Left lung (tissue), 10 donors: Measurements from ENCODE around the gene STIM2. TPM values are rescaled to one million over a fixed set of nuclear protein-coding genes. Genes with fewer than 3 reads are reported as not detected.
A peak's percentile ranks its signal among the peaks of the same experiment; 100 is the strongest.

Source experiments
- ATAC-seq: fragments of 200-7000 bp; cut with Tn5 transposase; one replicate; pipeline ENCODE4 v1.9.1; 2020; ENCODE audit warnings: moderate library complexity
- DNase-seq, 4 donors: peaks; one replicate each; pipeline ENCODE4 v3.0.0-alpha.2; 2013 to 2020
- H3K27ac ChIP-seq, 2 donors: fragments of 200-600 bp; sonication (generic) in 1 of 2; one replicate each; pipeline versions ENCODE4 v1.5.0 to v1.8.0; 2020 to 2021
- H3K27me3 ChIP-seq, 2 donors: fragments of 200-600 bp; sonication (generic) in 1 of 2; one replicate each; pipeline versions ENCODE4 v1.5.0 to v1.8.0; 2020 to 2021
- H3K36me3 ChIP-seq, 2 donors: fragments of 200-600 bp; sonication (generic) in 1 of 2; one replicate each; pipeline versions ENCODE4 v1.5.0 to v1.8.0; 2020 to 2021
- H3K4me1 ChIP-seq, 2 donors: fragments of 200-600 bp; one replicate each; pipeline ENCODE4 v1.8.0; 2021
- H3K4me3 ChIP-seq, 2 donors: fragments of 200-600 bp; sonication (generic) in 1 of 2; one replicate each; pipeline versions ENCODE4 v1.5.0 to v1.8.0; 2020 to 2021; ENCODE audit warnings: mild to moderate bottlenecking in 1 of 2
- H3K9me3 ChIP-seq, 2 donors: fragments of 200-600 bp; sonication (generic) in 1 of 2; one replicate each; pipeline versions ENCODE4 v1.5.0 to v1.8.0; 2020 to 2021
- CTCF ChIP-seq, 2 donors: fragments of 200-600 bp; sonication (generic) in 1 of 2; IDR thresholded peaks; one replicate each; pipeline versions ENCODE4 v1.5.0 to v1.8.0; 2021; ENCODE audit warnings: antibody characterized with exemption in 2 of 2
- intact Hi-C, 2 donors: fragments of 100-400 bp; cut with DNase I; formaldehyde crosslinking; loops; one replicate each; pipeline versions ENCODE4 v1.11.2 to v1.14.2; 2022
- polyA plus RNA-seq, 6 donors: library from polyadenylated mRNA; unstranded; fragments of 120-200 nt; gene quantifications; one replicate each; pipeline ENCODE4 v1.2.1, GENCODE V29; 2013; ENCODE audit not compliant: insufficient read length in 6 of 6
- total RNA-seq, 2 donors: library from RNA; stranded (reverse); fragmentation: NEBNext Ultra II Directional; extraction: Animal tissue kit (Norgen Biotek cat#: 25700); gene quantifications; one replicate each; pipeline ENCODE4 v1.2.1, GENCODE V29; 2021
- donor health status: DM: no; HTN: yes; CAD: no.
- donor health status: DM: no; HTN: no; CAD: no.

STIM2 gene
- total and polyA plus RNA-seq, 8 donors: 29.1 to 62.7 (median 53.2) TPM

GRCh38 chr4:27005501-27005900 lies 144.9 kb downstream of the STIM2 start:
- Histone ChIP-seq H3K27ac (peak overlapping the region; percentile 2 to 53), H3K4me3 (no peak overlapping the region)

GRCh38 chr4:27005905-27006590 lies 145.4 kb downstream of the STIM2 start:
- H3K4me3 ChIP-seq: no peak overlapping the region
- H3K9me3 ChIP-seq: no peaks in the 10 kb centered on the region
- peak overlapping the region; percentile 2 to 53 for H3K27ac ChIP-seq
- no peak for TF ChIP-seq CTCF (IDR thresholded peaks at IDR 0.05)
- intact Hi-C loops: loop anchor here in 1 of 2 donors (10.0 kb wide), 1 partner anchor 141 kb away; the partner anchor contains the start of gene STIM2
- DNase-seq (no peak), ATAC-seq (peak; percentile 29)
- H3K27me3 ChIP-seq: no peaks in the 10 kb centered on the region
- peaks cover 7 to 25% of the 10 kb centered on the region in 2 donors for H3K4me1 ChIP-seq
- H3K36me3 ChIP-seq: no peaks in the 10 kb centered on the region

More at GRCh38 chr4:27005501-27005900, 144.9 kb downstream of the STIM2 start:
- no peaks in the 10 kb centered on the region for H3K9me3 ChIP-seq
- no peaks in the 10 kb centered on the region for H3K36me3 ChIP-seq
- no peaks in the 10 kb centered on the region for H3K27me3 ChIP-seq
- H3K4me1 ChIP-seq: peaks cover 7 to 25% of the 10 kb centered on the region in 2 donors
- no peak for TF ChIP-seq CTCF (IDR thresholded peaks at IDR 0.05)
- DNase-seq: no peak
- ATAC-seq: no peak
- intact Hi-C loops: loop anchor here in 1 of 2 donors (10.0 kb wide), 1 partner anchor 141 kb away; the partner anchor contains the start of gene STIM2

- TF ChIP-seq CTCF (IDR thresholded peaks at IDR 0.05): no peak
- intact Hi-C loops: loop anchor here in 1 of 2 donors (10.0 kb wide), 1 partner anchor 142 kb away; the partner anchor contains the start of gene STIM2
- H3K4me1 ChIP-seq: peaks cover 7 to 25% of the 10 kb centered on the region in 2 donors
- no peaks in the 10 kb centered on the region for H3K9me3 ChIP-seq
- ATAC-seq (no peak), DNase-seq (no peak)
- peak overlapping the region; percentile 2 to 53 for H3K27ac ChIP-seq
- no peaks in the 10 kb centered on the region for H3K36me3 ChIP-seq
- no peak overlapping the region for H3K4me3 ChIP-seq
- no peaks in the 10 kb centered on the region for H3K27me3 ChIP-seq
Observed at GRCh38 chr4:27006646-27007045, 146.0 kb downstream of the STIM2 start.

GRCh38 chr4:27007507-27007906 lies 146.9 kb downstream of the STIM2 start:
- Histone ChIP-seq H3K27ac (no peak overlapping the region), H3K36me3 (no peaks in the 10 kb centered on the region), H3K27me3 (no peaks in the 10 kb centered on the region), H3K4me3 (no peak overlapping the region), H3K4me1 (peaks cover 7 to 25% of the 10 kb centered on the region in 2 donors), H3K9me3 (no peaks in the 10 kb centered on the region)
- intact Hi-C loops: loop anchor here in 1 of 2 donors (10.0 kb wide), 1 partner anchor 143 kb away; the partner anchor contains the start of gene STIM2
- TF ChIP-seq CTCF (IDR thresholded peaks at IDR 0.05): no peak
- no peak for DNase-seq
- ATAC-seq: no peak

- Histone ChIP-seq H3K4me3 (no peak overlapping the region), H3K9me3 (no peaks in the 10 kb centered on the region), H3K36me3 (no peaks in the 10 kb centered on the region), H3K27ac (peak overlapping the region in 1 of 2 donors; percentile 34), H3K27me3 (no peaks in the 10 kb centered on the region), H3K4me1 (peaks cover 7 to 23% of the 10 kb centered on the region in 2 donors)
- DNase-seq (no peak), ATAC-seq (no peak)
- TF ChIP-seq CTCF (IDR thresholded peaks at IDR 0.05): no peak
- intact Hi-C loops: loop anchor here in 1 of 2 donors (10.0 kb wide), 1 partner anchor 144 kb away; the partner anchor contains the start of gene STIM2
Observed at GRCh38 chr4:27008679-27009078, 148.0 kb downstream of the STIM2 start.
